A172 (cell line): ENCODE measurements around the gene FOXO6. TPM values are rescaled to one million over a fixed set of nuclear protein-coding genes. Genes with fewer than 3 reads are reported as not detected.

Experiments
- DNase-seq: peaks from one replicate; pipeline ENCODE4 v3.0.0-alpha.2; 2015; ENCODE audit warnings: low spot score
- total RNA-seq: library from RNA; depleted of rRNA; stranded (reverse); fragments of >200 nt; shearing (Covaris generic); gene quantifications from 2 replicates; pipeline ENCODE4 v1.2.3, GENCODE V29; 2014

FOXO6 gene
- total RNA-seq, 1 experiment from 2014 or later: 0.47 TPM

- no peak for DNase-seq
These were observed 11.2 kb upstream of the FOXO6 start for GRCh38 chr1:41350055-41350378.

GRCh38 chr1:41351262-41352151 is 9.7 kb upstream of the FOXO6 start:
- no peak for DNase-seq

DNA sequence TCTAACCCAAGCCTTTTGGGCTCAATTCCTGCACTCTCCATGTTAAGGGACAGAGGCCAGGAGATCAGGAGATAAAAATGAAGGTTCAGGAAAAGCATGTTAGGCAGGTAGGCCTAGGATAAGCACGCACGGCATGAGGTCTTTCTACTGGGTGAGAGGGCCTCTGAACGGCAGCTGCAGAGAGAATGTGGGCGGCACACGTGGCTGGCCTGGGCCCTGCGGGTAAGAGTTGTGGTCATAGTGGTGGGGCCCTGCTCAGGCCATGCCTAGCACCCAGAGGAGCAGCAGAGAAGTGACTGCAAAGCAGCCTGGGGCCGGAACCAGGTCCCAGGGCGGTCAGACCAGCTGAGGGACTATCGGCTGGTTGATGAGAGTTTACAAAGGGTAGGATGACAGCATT is 7.5 kb upstream of the FOXO6 start:
- no peak for DNase-seq

- no peak for DNase-seq
These were observed 6.3 kb upstream of the FOXO6 start for GRCh38 chr1:41354956-41355355.

DNA sequence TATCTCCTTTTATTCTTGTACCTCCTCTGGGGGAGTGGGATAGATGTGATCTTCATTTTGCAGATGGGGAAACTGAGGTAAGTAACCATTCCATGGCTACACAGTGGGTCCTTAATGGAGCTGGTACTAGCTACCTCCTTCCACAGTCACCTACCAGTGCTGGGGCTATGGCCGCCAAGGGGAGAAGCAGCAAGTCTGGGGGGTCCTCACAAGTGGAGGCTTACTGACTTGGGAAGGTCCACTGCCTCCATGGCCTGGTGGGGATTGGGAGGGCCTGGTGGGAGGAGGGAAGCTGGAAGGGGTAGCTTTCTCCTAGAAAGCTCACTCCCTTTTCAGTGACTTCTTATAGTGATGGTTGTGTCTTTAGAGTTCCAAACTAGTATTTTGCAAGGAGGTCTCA is 5.9 kb upstream of the FOXO6 start:
- no peak for DNase-seq

- DNase-seq: no peak
These were observed 5.5 kb upstream of the FOXO6 start for GRCh38 chr1:41355761-41356160.

- DNase-seq: no peak
These were observed 4.5 kb upstream of the FOXO6 start for GRCh38 chr1:41356752-41357151.

DNA sequence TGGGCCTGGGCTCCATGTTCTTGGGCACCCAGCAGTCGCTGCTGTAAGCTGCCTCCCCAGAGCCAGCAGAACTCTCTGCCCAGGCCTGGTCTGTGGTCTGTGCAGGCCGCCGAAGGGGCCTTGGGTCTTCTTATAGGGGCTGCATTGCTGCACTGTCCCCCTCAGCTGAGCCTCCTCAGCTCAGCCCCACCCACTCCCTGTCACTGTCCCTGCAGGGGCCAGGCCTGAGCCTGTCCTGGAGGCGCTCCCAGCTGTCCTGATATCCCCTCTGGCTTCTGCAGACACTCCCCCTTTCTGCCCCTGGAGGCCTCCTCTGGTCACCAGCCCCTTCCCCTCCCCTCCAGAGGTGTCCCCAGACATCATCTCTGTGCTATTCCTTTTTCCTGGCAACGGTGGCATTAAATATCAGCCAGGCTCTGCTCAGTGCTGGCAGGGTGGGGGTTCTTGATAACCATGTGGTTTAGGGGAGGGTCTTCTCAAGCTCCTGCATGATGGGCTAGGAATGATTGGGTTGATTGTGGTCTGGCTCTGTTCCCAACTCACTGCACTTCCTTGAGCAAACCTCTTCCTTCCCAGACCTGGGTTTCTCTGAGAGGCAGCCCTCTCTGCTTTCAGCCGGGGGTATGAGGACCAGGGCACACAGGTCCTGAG is 3.7 kb upstream of the FOXO6 start:
- peak; percentile 41 for DNase-seq

- DNase-seq: no peak
These were observed 2.9 kb upstream of the FOXO6 start for GRCh38 chr1:41358131-41359021.

DNA sequence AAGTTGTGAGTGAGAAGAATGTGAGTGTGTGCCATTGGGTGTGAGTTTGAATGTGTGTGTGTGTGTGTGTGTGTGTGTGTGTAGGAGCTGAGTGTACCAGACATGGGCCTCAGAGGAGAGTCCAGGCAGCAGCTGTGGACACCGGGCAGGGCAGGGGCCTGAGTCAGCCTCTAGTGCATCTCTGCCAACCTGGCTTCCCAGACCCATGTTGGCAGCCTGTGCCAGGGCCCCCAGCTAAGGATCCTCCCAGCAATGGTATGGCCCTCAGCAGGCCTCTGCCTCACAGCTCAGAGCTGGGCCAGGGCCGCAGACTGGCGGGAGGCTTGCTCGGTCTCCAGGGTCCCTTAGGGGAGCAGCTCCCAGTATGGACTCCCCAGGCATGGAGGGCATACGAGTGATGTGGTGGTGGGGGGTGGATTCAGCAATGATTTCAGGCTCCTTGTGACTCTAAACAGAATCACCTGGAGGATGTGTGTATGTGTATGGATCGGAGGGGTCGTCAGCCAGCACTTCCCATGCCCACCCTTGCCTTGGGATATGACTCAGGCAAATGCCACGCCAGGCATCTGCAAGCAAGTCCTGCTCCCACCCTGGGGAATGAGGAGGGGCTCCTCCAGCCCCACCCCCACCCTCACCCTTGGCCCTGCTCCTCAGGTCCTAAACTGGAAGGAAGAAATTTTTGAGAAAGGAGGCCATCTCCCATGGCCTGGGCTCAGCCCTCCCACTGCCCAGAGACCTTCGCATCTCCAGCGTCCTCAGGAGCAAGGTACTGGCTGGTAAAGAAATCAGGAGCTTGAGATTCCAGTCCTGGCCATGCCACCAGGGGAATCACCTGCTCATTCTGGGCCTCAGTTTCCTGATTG is 1.8 kb upstream of the FOXO6 start:
- peak; percentile 46 for DNase-seq

- no peak for DNase-seq
These were observed 1.0 kb upstream of the FOXO6 start for GRCh38 chr1:41360074-41360785.

DNA sequence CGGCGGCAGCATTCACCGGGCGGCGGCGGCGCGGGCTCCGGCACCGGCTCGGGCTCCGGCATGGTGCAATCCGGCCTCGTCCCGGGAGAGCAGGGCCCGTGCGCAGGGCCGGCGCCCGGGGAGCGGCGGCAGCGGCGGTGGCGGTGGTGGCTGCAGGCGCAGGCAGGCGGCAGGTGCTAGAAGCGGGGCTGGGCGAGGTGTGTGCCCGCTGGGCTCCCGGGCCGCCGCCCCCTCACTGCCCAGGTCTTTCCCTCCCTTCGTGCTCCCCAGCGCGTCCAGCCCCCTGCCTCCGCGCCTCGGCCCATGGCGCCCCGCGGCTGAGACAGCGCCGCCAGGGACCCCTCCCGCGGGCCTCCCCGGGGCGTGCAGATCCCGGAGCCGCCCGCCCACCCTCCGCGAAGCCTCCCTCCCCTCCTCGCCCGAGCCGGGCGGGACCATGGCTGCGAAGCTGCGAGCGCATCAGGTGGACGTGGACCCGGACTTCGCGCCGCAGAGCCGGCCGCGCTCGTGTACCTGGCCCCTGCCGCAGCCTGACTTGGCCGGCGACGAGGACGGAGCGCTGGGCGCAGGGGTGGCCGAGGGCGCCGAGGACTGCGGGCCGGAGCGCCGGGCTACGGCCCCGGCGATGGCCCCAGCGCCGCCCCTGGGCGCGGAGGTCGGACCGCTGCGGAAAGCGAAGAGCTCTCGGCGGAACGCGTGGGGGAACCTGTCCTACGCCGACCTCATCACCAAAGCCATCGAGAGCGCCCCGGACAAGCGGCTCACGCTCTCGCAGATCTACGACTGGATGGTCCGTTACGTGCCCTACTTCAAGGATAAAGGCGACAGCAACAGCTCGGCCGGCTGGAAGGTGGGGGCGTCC is 492 bp downstream of the FOXO6 start:
- DNase-seq: no peak

GRCh38 chr1:41362357-41362721 is 1.1 kb downstream of the FOXO6 start:
- no peak for DNase-seq

DNA sequence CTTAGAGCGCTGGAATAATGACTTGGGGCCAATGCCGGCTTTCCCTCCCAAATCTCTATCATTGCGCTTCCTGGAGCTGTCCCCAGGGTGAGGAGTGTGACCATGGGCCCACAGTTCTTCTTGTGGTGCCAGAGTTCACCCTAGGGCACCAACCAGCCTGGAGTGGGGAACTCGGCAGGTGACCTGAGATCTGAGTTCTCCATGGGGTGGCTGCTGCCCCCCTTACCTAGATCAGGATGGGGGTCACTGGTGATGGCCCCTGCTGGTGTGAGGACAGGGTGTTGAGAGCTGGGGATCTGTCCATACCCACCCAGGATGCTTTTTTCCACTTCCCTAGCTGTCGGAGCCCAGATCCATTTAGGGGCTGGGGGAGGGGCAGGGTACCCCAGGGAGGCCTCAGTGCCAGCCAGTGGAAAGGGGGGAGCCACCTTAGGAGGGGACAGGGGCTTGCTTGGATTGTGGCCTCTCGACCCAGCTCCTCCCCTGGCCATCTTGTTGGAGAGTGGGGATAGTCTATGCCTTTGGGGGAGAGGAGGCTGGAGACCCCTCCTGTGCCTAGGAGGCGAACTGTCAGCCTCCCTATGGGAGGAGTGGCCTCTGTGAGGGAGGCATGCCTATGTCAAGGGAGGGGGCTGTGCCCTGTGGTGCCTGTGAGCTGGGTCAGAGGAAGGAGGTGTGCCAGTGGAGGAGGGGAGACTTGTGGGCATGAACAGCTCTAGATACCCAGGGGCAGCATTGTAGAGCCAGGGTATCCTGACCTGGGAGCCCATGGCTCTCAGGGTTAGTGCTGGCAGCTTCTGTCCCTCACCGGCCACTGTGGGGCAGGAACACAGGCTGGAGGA is 1.7 kb downstream of the FOXO6 start:
- DNase-seq: no peak

DNA sequence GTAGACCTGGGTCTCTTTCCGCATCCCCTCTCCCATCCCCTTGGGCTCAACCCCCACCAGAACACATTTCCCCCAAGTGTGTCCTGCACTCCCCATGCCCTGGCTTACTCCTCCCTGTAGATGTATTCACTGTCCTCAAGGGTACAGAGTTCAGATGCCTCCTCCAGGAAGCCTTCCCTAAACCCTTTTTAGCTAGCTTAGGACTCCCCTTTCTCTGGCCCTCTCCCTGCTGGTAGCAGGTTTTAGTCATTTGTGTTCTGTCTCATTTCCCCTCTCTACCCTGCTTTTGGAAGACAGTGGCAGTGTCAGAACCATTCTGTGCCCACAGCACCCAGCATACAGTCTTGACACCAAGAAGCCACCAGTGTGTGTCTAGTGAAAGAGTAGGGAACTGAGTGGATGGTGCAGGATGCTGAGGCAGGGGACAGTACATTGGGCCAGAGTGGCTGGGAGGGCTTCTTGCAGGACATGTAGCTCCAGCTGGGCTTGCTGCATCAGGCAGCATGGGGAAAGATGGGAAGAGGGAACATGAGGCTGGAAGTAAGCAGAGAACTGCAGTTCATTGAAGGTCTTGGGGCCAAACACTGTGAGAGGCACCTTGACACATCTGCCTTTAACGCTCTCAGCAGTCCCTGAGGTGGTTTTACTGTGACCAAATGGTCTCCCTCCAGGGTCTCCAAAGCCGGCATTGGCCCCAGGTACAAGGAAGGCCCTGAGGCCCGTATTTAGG is 2.5 kb downstream of the FOXO6 start:
- DNase-seq: no peak

DNA sequence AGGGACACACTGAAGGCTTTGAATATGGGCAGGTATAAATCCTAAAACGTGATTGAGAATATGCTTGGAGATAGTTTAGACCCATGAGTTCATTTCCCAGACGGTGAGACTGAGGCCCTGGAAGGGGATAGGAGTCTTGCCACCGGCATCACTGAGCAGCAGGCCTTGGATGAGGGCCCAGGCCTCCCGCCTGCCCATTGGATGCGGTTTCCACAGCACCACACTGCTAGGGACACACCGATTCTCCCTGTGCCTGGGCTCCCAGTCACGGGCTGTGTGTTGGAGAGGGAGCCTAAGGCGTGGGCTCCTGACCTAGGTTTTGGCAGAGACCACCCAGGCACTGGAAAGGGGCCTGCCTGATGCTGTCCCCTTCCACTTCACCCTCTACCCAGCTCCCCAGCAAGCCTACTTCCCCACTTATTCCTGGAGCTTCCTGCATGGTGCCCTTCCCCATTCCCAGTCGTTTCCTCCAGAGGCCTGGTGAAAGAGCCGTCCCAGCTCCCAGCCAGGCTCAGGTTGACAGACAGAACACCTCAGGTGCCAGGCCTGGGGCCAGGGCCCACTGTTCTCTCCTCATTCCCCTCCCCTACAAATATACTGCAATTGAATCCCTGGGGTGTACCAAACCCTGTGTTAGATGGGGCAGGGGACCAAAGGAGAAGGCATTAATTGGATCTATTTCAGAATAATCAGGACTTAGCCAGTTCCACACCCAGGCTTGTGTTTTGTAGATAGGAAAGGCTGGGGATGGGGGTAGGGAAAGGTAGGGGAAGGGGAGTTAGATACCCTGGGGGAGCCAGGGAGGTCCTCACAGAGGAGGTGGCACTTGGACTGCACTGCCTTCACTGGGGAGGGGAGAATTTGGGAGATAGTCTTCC is 3.4 kb downstream of the FOXO6 start:
- no peak for DNase-seq

- no peak for DNase-seq
These were observed 4.0 kb downstream of the FOXO6 start for GRCh38 chr1:41365320-41365633.
